ENCODE measurements around the gene PLTP.

DNA sequence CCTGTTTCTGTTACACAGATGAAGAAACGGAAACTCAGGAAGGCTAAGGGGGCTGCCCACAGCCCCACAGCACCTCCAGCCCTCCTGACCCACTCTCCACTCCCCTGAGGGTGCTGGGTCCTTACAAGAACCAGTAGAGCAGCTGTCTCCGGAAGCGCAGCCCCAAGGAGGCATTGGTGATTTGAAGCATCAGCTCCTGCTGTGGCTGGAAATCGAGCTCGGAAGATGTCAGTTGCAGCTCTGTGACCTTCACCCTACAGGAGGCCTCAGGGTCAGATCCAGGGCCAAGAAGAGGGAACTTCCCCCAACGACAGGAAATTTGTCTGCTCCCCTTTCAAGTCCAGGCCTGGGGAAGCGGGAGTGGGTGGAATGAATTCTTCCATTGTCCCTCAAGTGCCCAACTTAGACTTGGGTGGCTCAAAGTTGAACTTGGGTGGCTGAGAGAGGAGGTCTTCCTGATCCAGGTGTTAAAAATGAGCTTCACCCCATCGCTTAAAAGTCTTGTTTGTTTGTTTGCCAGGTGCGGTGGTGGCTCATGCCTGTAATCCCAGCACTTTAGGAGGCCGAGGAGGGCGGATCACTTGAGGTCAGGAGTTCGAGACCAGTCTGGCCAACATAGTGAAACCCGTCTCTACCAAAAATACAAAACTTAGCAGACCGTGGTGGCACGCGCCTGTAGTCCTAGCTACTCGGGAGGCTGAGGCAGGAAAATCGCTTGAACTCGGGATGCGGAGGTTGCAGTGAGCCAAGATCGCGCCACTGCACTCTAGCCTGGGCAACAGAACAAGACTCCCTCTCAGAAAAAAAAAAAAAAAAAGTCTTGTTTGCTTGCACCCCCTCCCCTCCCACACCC is 1.9 kb downstream of the PLTP start:
- TF ChIP-seq, protein P1, sequence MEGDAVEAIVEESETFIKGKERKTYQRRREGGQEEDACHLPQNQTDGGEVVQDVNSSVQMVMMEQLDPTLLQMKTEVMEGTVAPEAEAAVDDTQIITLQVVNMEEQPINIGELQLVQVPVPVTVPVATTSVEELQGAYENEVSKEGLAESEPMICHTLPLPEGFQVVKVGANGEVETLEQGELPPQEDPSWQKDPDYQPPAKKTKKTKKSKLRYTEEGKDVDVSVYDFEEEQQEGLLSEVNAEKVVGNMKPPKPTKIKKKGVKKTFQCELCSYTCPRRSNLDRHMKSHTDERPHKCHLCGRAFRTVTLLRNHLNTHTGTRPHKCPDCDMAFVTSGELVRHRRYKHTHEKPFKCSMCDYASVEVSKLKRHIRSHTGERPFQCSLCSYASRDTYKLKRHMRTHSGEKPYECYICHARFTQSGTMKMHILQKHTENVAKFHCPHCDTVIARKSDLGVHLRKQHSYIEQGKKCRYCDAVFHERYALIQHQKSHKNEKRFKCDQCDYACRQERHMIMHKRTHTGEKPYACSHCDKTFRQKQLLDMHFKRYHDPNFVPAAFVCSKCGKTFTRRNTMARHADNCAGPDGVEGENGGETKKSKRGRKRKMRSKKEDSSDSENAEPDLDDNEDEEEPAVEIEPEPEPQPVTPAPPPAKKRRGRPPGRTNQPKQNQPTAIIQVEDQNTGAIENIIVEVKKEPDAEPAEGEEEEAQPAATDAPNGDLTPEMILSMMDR (IDR thresholded peaks at IDR 0.05), result no peak
- TF ChIP-seq POLR2A (IDR thresholded peaks at IDR 0.05), result no peak

Measured in heart left ventricle (tissue), 13 donors.